ENCODE results near the gene SAMD4B.

SAMD4B gene

GRCh38 chr19:39310558-39311311 lies 31.5 kb upstream of the SAMD4B start:
- no peak overlapping the region for H2AFZ ChIP-seq
- no peaks in the 10 kb centered on the region for H3K27me3 ChIP-seq (ENCODE audit: control insufficient read depth, insufficient read depth, low read length)
- no peaks in the 10 kb centered on the region for H3K9me3 ChIP-seq (ENCODE audit: control insufficient read depth, low read length)
- no peaks in the 10 kb centered on the region for H3K79me2 ChIP-seq
- no peaks in the 10 kb centered on the region for H3K4me1 ChIP-seq
- TF ChIP-seq, protein P1, sequence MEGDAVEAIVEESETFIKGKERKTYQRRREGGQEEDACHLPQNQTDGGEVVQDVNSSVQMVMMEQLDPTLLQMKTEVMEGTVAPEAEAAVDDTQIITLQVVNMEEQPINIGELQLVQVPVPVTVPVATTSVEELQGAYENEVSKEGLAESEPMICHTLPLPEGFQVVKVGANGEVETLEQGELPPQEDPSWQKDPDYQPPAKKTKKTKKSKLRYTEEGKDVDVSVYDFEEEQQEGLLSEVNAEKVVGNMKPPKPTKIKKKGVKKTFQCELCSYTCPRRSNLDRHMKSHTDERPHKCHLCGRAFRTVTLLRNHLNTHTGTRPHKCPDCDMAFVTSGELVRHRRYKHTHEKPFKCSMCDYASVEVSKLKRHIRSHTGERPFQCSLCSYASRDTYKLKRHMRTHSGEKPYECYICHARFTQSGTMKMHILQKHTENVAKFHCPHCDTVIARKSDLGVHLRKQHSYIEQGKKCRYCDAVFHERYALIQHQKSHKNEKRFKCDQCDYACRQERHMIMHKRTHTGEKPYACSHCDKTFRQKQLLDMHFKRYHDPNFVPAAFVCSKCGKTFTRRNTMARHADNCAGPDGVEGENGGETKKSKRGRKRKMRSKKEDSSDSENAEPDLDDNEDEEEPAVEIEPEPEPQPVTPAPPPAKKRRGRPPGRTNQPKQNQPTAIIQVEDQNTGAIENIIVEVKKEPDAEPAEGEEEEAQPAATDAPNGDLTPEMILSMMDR (IDR thresholded peaks at IDR 0.05): no peak
- H3K4me2 ChIP-seq (ENCODE audit: low read length): no peak overlapping the region
- no peaks in the 10 kb centered on the region for H3K36me3 ChIP-seq (ENCODE audit: control insufficient read depth, insufficient read depth, low read length)
- no peak overlapping the region for H3K4me3 ChIP-seq (ENCODE audit: low read depth, low read length)
- H3K27ac ChIP-seq: no peak overlapping the region
- H3K9ac ChIP-seq: no peak overlapping the region

GRCh38 chr19:39314016-39314728 lies 28.0 kb upstream of the SAMD4B start:
- TF ChIP-seq, protein P1 (IDR thresholded peaks at IDR 0.05): no peak
- Histone ChIP-seq H2AFZ (no peak overlapping the region), H3K27ac (no peak overlapping the region), H3K4me3 (ENCODE audit: low read depth, low read length) (no peak overlapping the region), H3K4me1 (no peaks in the 10 kb centered on the region), H3K36me3 (ENCODE audit: control insufficient read depth, insufficient read depth, low read length) (no peaks in the 10 kb centered on the region), H3K9me3 (ENCODE audit: control insufficient read depth, low read length) (no peaks in the 10 kb centered on the region), H3K79me2 (no peaks in the 10 kb centered on the region), H3K27me3 (ENCODE audit: control insufficient read depth, insufficient read depth, low read length) (no peaks in the 10 kb centered on the region), H3K9ac (no peak overlapping the region), H3K4me2 (ENCODE audit: low read length) (no peak overlapping the region)

GRCh38 chr19:39315933-39316332 lies 26.3 kb upstream of the SAMD4B start:
- Histone ChIP-seq H3K79me2 (no peaks in the 10 kb centered on the region), H3K27me3 (ENCODE audit: control insufficient read depth, insufficient read depth, low read length) (no peaks in the 10 kb centered on the region), H3K4me1 (peaks cover 2% of the 10 kb centered on the region), H3K27ac (no peak overlapping the region), H3K4me2 (ENCODE audit: low read length) (no peak overlapping the region), H2AFZ (no peak overlapping the region), H3K36me3 (ENCODE audit: control insufficient read depth, insufficient read depth, low read length) (no peaks in the 10 kb centered on the region), H3K9ac (no peak overlapping the region), H3K9me3 (ENCODE audit: control insufficient read depth, low read length) (no peaks in the 10 kb centered on the region), H3K4me3 (ENCODE audit: low read depth, low read length) (no peak overlapping the region)
- TF ChIP-seq, protein P1 (IDR thresholded peaks at IDR 0.05): no peak

DNA sequence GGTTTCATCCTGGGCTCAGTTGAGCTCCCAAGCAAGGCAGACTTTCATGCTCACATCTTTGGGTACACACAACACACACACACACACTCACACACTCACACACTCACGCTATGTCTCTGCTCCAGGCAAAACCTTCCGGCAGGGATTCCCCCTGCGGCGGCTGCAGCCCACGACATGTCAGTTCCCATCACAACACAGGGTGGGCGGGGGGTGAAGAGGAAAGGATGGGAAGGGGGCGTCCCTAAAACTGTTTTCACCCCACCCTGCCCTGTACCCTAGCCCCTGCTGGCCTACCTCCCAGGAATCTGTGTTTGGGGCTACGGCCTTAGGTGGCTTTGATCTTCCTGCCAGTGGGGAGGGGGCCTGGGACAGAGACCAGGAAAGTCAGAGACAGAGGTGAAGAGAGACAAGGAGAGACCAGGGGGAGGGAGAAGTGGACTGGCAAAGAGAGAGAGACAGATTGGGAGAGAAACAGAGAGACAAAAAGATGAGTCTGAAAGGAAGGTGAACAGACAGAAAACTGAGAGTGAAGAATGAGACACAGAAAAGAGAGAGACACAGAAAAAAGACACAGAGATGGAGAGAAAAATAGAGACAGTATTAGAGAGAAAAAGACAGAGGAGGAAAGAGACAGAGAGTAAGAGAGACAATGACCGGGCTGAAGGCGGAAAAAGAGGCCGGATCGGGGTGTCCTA lies 25.4 kb upstream of the SAMD4B start:
- H3K9ac ChIP-seq: no peak overlapping the region
- H3K9me3 ChIP-seq (ENCODE audit: control insufficient read depth, low read length): no peaks in the 10 kb centered on the region
- no peak overlapping the region for H3K4me2 ChIP-seq (ENCODE audit: low read length)

More for the DNA sequence above, 25.4 kb upstream of the SAMD4B start:
- TF ChIP-seq, protein P1 (IDR thresholded peaks at IDR 0.05): no peak
- H3K27me3 ChIP-seq (ENCODE audit: control insufficient read depth, insufficient read depth, low read length): no peaks in the 10 kb centered on the region
- no peaks in the 10 kb centered on the region for H3K79me2 ChIP-seq
- no peak overlapping the region for H2AFZ ChIP-seq
- H3K4me1 ChIP-seq: peaks cover 2% of the 10 kb centered on the region
- H3K4me3 ChIP-seq (ENCODE audit: low read depth, low read length): no peak overlapping the region
- H3K36me3 ChIP-seq (ENCODE audit: control insufficient read depth, insufficient read depth, low read length): no peaks in the 10 kb centered on the region
- no peak overlapping the region for H3K27ac ChIP-seq
